ENCODE measurements around the gene DNAJA2. TPM values are rescaled to one million over a fixed set of nuclear protein-coding genes. Genes with fewer than 3 reads are reported as not detected.

Gene DNAJA2
- total and polyA plus RNA-seq, 2 of the 8 experiments (the other 6 are each of a cell fraction or from before 2014, with no cell fraction given) = 9.4 to 93.8 TPM

- TF ChIP-seq ASH2L (IDR thresholded peaks at IDR 0.05; ENCODE audit: low read length) (no peak), PHF8 (conservative IDR thresholded peaks at IDR 0.05; ENCODE audit: low read depth, low read length) (no peak), HDAC2 (IDR thresholded peaks at IDR 0.05; ENCODE audit: borderline replicate concordance in 1 of 2, low read depth in 2 of 2, low read length in 2 of 2) (no peak), RXRA (IDR thresholded peaks at IDR 0.05; ENCODE audit: insufficient read depth, low read depth, low read length) (no peak), CBX8 (IDR thresholded peaks at IDR 0.05; ENCODE audit: borderline replicate concordance, low read depth, low read length) (no peak), SIX5 (IDR thresholded peaks at IDR 0.05; ENCODE audit: low read depth, low read length) (no peak), SIRT6 (IDR thresholded peaks at IDR 0.05; ENCODE audit: low read length) (no peak)
Observed at GRCh38 chr16:47008612-47009011, 35.1 kb upstream of the DNAJA2 start (continued).

Measured in H1 (cell line).